G401 (cell line): Measurements from ENCODE around the gene MLYCD. TPM values are rescaled to one million over a fixed set of nuclear protein-coding genes. Genes with fewer than 3 reads are reported as not detected.
A peak's percentile ranks its signal among the peaks of the same experiment; 100 is the strongest.
"Not testable (repeated sequence)": the region's sequence is repeated elsewhere in the genome, so short reads cannot be mapped to it uniquely, and the experiment has no call there.

Experiments
- DNase-seq: peaks from one replicate; pipeline ENCODE4 v3.0.0-alpha.2; 2015; ENCODE audit warnings: low spot score
- in situ Hi-C: cut with HindIII; loops from 2 replicates; pipeline ENCODE4 v1.10.0; 2016; ENCODE audit warnings: low sequenced_read_pairs, mixed read lengths
- total RNA-seq: library from RNA; depleted of rRNA; stranded (reverse); fragments of >200 nt; shearing (Covaris generic); gene quantifications from 2 replicates; pipeline ENCODE4 v1.2.3, GENCODE V29; 2014

The MLYCD gene
- total RNA-seq, 1 experiment from 2014 or later = 3.6 TPM

GRCh38 chr16:83950862-83951399 is 52.0 kb downstream of the MLYCD start:
- DNase-seq, in situ Hi-C loops: not testable (repeated sequence)

- in situ Hi-C loops = no loop called here
- DNase-seq = no peak
Measured at GRCh38 chr16:83951544-83951943, 52.6 kb downstream of the MLYCD start.

GRCh38 chr16:83952587-83952939 is 53.6 kb downstream of the MLYCD start:
- no peak for DNase-seq
- in situ Hi-C loops = no loop called here

GRCh38 chr16:83952940-83953795 is 54.3 kb downstream of the MLYCD start, which contains the start of gene OSGIN1:
Gene OSGIN1 (plus strand): TSS chr16:83953240. CDS start chr16:83957672, 4,432 bp downstream.
- in situ Hi-C loops = no loop called here
- peak; percentile 32 for DNase-seq

GRCh38 chr16:83953796-83954576 is 55.1 kb downstream of the MLYCD start:
- DNase-seq = peak; percentile 37
- in situ Hi-C loops = no loop called here

GRCh38 chr16:83954577-83955016 is 55.7 kb downstream of the MLYCD start:
- in situ Hi-C loops = no loop called here
- DNase-seq = no peak

- in situ Hi-C loops = no loop called here
- DNase-seq = no peak
Measured at GRCh38 chr16:83955218-83956130, 56.6 kb downstream of the MLYCD start.

- in situ Hi-C loops = no loop called here
- DNase-seq = peak; percentile 83
Measured at GRCh38 chr16:83956336-83957289, 57.7 kb downstream of the MLYCD start.

- in situ Hi-C loops = no loop called here
- DNase-seq = no peak
Measured at GRCh38 chr16:83957296-83957855, 58.5 kb downstream of the MLYCD start.

GRCh38 chr16:83958137-83958845 is 59.4 kb downstream of the MLYCD start:
- DNase-seq = no peak
- in situ Hi-C loops = no loop called here

GRCh38 chr16:83958846-83959565 is 60.1 kb downstream of the MLYCD start:
- no peak for DNase-seq
- in situ Hi-C loops = no loop called here

GRCh38 chr16:83959656-83960434 is 60.9 kb downstream of the MLYCD start:
- no peak for DNase-seq

GRCh38 chr16:83960521-83961249 is 61.8 kb downstream of the MLYCD start:
- in situ Hi-C loops = no loop called here
- DNase-seq = no peak

More at GRCh38 chr16:83959656-83960434, 60.9 kb downstream of the MLYCD start:
- in situ Hi-C loops = no loop called here

GRCh38 chr16:83961591-83961990 is 62.7 kb downstream of the MLYCD start:
- in situ Hi-C loops = no loop called here
- DNase-seq = no peak
